Neural progenitor cell (in vitro differentiated cells): ENCODE results near the gene C16orf74.

Experiments
- CTCF ChIP-seq: fragments of 200-600 bp; sonication (generic); IDR thresholded peaks from 2 replicates; pipeline ENCODE4 v1.5.1; 2017; ENCODE audit warnings: antibody characterized with exemption, mild to moderate bottlenecking
- EZH2 ChIP-seq: fragments of 200-600 bp; sonication (generic); IDR thresholded peaks from 2 replicates; pipeline ENCODE4 v1.6.1; 2017; ENCODE audit warnings: antibody characterized with exemption, mild to moderate bottlenecking, moderate library complexity
- EZH2phosphoT487 ChIP-seq: fragments of 200-600 bp; sonication (generic); IDR thresholded peaks from 2 replicates; pipeline ENCODE4 v1.6.1; 2017; ENCODE audit warnings: antibody characterized with exemption

GRCh38 chr16:85757341-85757822 lies 6.5 kb upstream of the C16orf74 start:
- TF ChIP-seq EZH2, result no peak
- TF ChIP-seq CTCF, result no peak
- TF ChIP-seq EZH2phosphoT487, result no peak
